Activated naive CD8-positive, alpha-beta T cell treated with anti-CD3 and anti-CD28 coated beads, Interleukin-2, amount 10 ng/mL, durations not matched to agents 7 days and 5 days (primary cell): ENCODE data around the gene TMEM38A. TPM values are rescaled to one million over a fixed set of nuclear protein-coding genes. Genes with fewer than 3 reads are reported as not detected.
"Not testable (repeated sequence)": the region's sequence is repeated elsewhere in the genome, so short reads cannot be mapped to it uniquely, and the experiment has no call there.

Experiments
- ATAC-seq: fragments of 150-1000 bp; cut with Tn5 transposase; one replicate; pipeline ENCODE4 v1.10.0; 2021; ENCODE audit warnings: low read depth, moderate library complexity
- POLR2A ChIA-PET: fragments of 350-600 bp; sonication (Branson Sonifier 250); formaldehyde crosslinking; loops from one replicate; lab custom pipeline; 2021; ENCODE audit warnings: antibody characterized with exemption; lab: Charles Lee
- DNase-seq: peaks from one replicate; pipeline ENCODE4 v3.0.0; 2021
- H3K27ac Mint-ChIP-seq: one replicate; pipeline ENCODE4 v1.8.0; 2022; ENCODE audit warnings: mild to moderate bottlenecking, mixed read lengths
- H3K27me3 Mint-ChIP-seq: one replicate; pipeline ENCODE4 v1.8.0; 2022; ENCODE audit warnings: mild to moderate bottlenecking, moderate library complexity, mixed read lengths
- H3K36me3 Mint-ChIP-seq: one replicate; pipeline ENCODE4 v1.8.0; 2021; ENCODE audit warnings: mild to moderate bottlenecking, mixed read lengths
- H3K4me1 Mint-ChIP-seq: one replicate; pipeline ENCODE4 v1.8.0; 2021; ENCODE audit warnings: mixed read lengths
- H3K4me3 Mint-ChIP-seq: one replicate; pipeline ENCODE4 v1.8.0; 2022; ENCODE audit warnings: mild to moderate bottlenecking, moderate library complexity, mixed read lengths
- H3K9me3 Mint-ChIP-seq: one replicate; pipeline ENCODE4 v1.8.0; 2021; ENCODE audit warnings: mixed read lengths
- total RNA-seq, 2 experiments: library from RNA; stranded (reverse); gene quantifications; one replicate each; pipeline ENCODE4 v1.2.3, GENCODE V29; 2021

TMEM38A gene
- total RNA-seq, 2 experiments from 2014 or later = 0.51 to 1.6 TPM

DNA sequence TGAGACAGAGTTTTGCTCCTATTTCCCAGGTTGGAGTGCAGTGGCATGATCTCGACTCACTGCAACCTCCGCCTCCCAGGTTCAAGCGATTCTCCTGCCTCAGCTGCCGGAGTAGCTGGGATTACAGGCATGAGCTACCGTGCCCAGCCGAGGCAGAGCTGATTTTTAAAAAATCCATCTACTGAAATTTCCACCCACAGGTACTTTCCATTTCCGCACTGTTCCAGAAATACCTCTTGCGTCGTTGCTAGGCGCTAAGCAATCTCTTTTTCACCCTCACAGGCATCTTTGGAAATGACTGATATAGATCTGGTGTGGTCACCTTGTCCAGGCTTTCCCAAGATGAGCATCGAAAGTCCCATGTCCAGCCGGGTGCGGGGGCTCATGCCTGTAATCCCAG lies 9.4 kb downstream of the TMEM38A start:
- no peaks in the 10 kb centered on the region for H3K9me3 Mint-ChIP-seq
- H3K27ac Mint-ChIP-seq = no peak overlapping the region
- H3K4me1 Mint-ChIP-seq = no peaks in the 10 kb centered on the region
- no peak overlapping the region for H3K4me3 Mint-ChIP-seq
- no peaks in the 10 kb centered on the region for H3K36me3 Mint-ChIP-seq
- DNase-seq = no peak
- no peaks in the 10 kb centered on the region for H3K27me3 Mint-ChIP-seq
- POLR2A ChIA-PET = no interaction called here
- no peak for ATAC-seq

DNA sequence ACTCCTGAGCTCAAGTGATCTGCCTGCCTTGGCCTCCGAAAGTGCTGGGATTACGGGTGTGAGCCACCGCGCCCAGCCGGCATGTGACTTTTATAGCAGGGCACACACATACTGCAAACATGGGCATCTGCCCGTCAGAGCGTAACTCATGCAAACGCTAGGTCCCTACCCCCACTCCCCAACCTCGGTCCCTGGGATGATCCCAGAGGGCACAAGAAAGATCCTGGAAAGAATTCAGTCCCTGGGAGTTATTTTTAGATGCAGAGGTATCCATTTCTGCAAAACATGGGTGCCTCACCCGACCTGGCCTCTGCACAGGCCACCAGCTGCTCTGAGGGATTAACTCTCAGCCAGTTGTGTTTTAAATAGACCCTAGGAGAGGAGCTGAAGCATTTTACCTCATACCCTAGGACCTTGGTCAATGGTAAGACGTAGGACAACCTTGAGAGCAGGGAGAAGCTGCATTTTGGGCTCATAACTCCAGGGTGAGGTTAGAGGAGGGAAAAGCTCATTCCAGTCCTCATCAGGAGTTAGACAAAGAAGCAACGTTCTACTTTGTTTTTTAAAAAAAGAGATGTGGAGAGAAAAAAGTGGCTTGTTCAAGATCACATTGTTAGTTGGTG lies 10.8 kb downstream of the TMEM38A start:
- no peaks in the 10 kb centered on the region for H3K4me1 Mint-ChIP-seq
- H3K36me3 Mint-ChIP-seq = no peaks in the 10 kb centered on the region
- no peaks in the 10 kb centered on the region for H3K27me3 Mint-ChIP-seq
- ATAC-seq (no peak), DNase-seq (no peak)
- H3K9me3 Mint-ChIP-seq = no peaks in the 10 kb centered on the region
- POLR2A ChIA-PET = interaction anchor here (0.7 kb wide), 1 partner anchor 134 kb away, joined by 3 read pairs; no protein-coding TSS in a partner anchor
- H3K27ac Mint-ChIP-seq = no peak overlapping the region
- H3K4me3 Mint-ChIP-seq = no peak overlapping the region

DNA sequence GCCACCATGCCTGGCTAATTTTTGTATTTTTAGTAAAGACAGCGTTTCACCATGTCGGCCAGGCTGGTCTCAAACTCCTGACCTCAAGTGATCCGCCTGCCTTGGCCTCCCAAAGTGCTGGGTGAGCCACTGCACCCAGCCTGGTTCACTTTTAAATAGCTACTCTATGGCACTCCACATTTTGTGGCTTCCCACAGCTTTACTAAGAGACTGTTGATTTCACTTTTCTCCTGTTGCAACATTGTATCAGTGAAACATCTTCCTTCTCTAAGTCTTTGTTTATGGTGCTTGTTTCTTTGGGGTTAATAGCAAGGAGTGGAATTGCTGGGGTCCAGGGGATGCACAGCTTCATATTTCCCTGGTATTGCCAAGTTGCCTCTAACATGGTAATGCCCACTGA lies 12.3 kb downstream of the TMEM38A start:
- no peaks in the 10 kb centered on the region for H3K36me3 Mint-ChIP-seq
- H3K27ac Mint-ChIP-seq = no peak overlapping the region
- DNase-seq (no peak), ATAC-seq (no peak)
- H3K4me3 Mint-ChIP-seq = no peak overlapping the region
- POLR2A ChIA-PET = no interaction called here
- no peaks in the 10 kb centered on the region for H3K9me3 Mint-ChIP-seq
- no peaks in the 10 kb centered on the region for H3K27me3 Mint-ChIP-seq
- H3K4me1 Mint-ChIP-seq = no peaks in the 10 kb centered on the region

DNA sequence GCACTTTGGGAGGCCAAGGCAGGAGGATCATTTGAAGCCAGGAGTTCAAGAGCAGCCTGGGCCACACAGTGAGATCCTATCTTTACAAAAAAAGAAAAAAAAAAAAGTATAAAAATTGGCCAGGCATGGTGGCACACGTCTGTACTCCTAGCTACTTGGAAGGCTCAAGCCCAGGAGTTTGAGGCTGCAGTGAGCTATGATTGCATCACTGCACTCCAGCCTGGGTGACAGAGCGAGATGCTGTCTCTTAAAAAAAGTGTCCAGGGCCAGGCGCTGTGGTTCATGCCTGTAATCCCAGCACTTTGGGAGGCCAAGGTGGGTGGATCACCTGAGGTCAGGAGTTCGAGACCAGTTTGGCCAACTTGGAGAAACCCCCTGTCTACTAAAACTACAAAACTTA lies 12.9 kb downstream of the TMEM38A start:
- ATAC-seq, H3K4me3 Mint-ChIP-seq, H3K9me3 Mint-ChIP-seq, POLR2A ChIA-PET, H3K27ac Mint-ChIP-seq, H3K4me1 Mint-ChIP-seq, DNase-seq, H3K36me3 Mint-ChIP-seq, H3K27me3 Mint-ChIP-seq: not testable (repeated sequence)

DNA sequence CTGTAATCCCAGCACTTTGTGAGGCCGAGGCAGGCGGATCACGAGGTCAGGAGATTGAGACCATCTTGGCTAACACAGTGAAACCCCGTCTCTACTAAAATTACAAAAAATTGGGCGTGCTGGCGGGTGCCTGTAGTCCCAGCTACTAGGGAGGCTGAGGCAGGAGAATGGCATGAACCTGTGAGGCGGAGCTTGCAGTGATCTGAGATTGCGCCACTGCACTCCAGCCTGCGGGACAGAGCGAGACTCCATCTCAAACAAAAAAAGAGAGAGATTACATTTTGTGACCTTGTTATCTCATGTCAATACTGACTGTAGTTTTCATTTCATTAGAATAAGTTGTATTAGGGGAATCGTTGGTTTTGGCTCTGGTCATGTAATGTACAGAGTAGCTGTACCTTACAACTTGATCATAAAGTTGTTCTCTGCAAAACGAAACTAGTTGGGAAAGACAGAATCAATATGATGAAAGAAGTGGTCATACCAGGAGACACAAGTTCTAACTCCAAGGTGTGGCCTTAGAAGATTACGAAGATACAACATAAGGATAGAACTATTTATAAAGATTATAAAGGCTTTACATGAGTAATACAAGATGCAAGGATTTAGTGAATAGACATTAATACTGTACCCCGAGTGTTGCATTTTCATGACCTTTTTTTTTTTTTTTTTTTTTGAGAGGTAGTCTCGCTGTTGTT lies 15.3 kb downstream of the TMEM38A start:
- peaks cover 1% of the 10 kb centered on the region for H3K9me3 Mint-ChIP-seq
- POLR2A ChIA-PET = no interaction called here
- no peaks in the 10 kb centered on the region for H3K27me3 Mint-ChIP-seq
- no peaks in the 10 kb centered on the region for H3K36me3 Mint-ChIP-seq
- no peak overlapping the region for H3K27ac Mint-ChIP-seq
- no peak for DNase-seq
- no peaks in the 10 kb centered on the region for H3K4me1 Mint-ChIP-seq
- H3K4me3 Mint-ChIP-seq = no peak overlapping the region
- no peak for ATAC-seq

DNA sequence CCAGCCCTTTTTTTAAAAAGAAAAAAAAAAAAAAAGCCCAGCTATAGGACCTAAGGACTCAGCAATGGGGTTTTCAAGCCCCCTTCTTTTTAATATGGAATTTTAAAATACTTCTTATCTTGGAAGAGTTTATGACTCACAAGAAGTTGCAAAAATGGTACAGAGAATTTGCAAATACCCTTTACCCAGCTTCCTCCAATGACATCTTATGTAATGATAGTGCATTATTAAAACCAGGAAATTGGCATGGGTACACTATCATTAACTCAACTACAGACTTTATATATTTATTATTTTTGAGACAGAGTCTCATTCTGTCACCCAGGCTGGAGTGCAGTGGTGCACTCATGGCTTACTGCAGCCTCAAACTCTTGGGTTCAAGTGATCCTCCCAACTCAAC lies 16.1 kb downstream of the TMEM38A start:
- POLR2A ChIA-PET = no interaction called here
- peaks cover 1% of the 10 kb centered on the region for H3K9me3 Mint-ChIP-seq
- no peaks in the 10 kb centered on the region for H3K4me1 Mint-ChIP-seq
- no peak overlapping the region for H3K4me3 Mint-ChIP-seq
- H3K27me3 Mint-ChIP-seq = no peaks in the 10 kb centered on the region
- H3K27ac Mint-ChIP-seq = no peak overlapping the region
- no peaks in the 10 kb centered on the region for H3K36me3 Mint-ChIP-seq
- no peak for DNase-seq
- ATAC-seq = no peak

DNA sequence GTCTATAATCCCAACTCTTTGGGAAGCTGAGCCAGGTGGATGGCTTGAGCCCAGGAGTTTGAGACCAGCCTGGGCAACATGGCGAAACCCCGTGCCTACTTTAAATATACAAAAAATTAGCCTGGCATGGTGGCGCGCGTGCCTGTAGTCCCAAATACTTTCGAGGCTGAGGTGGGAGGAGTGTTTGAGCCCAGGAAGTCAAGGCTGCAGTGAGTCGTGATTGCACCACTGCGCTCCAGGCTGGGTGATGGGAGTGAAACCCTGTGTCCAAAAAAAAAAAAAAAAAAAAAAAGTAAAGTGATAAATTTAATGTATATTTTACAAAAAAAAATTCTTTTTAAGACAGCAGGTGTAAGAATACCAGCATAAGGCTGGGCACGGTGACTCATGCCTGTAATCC lies 17.6 kb downstream of the TMEM38A start:
- no peaks in the 10 kb centered on the region for H3K4me1 Mint-ChIP-seq
- H3K27me3 Mint-ChIP-seq = no peaks in the 10 kb centered on the region

DNA sequence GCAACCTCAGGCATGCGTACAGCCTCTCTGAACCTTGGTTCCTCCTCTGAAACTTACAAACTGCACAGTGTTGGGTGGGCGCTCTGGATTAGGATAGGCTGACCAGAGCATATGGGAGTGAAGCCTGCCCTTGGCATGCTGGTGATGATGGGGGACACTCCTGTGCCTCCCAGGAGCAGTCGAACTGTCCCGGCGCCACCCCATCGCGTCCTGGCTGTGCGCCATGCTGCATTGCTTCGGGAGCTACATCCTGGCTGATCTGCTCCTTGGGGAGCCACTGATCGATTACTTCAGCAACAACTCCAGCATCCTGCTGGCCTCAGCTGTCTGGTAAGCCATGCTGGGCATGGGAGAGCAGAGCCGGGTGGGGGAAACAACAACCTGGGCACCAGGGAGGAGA lies 18.9 kb downstream of the TMEM38A start:
- Mint-ChIP-seq H3K4me1 (no peaks in the 10 kb centered on the region), H3K27me3 (no peaks in the 10 kb centered on the region), H3K27ac (no peak overlapping the region), H3K4me3 (no peak overlapping the region), H3K36me3 (no peaks in the 10 kb centered on the region), H3K9me3 (peaks cover 1% of the 10 kb centered on the region)
- POLR2A ChIA-PET = no interaction called here
- DNase-seq = no peak
- no peak for ATAC-seq

More for the DNA sequence above, 17.6 kb downstream of the TMEM38A start:
- POLR2A ChIA-PET = interaction anchor here (0.7 kb wide), 1 partner anchor 993 kb away, joined by 6 read pairs; no protein-coding TSS in a partner anchor
- Mint-ChIP-seq H3K36me3 (no peaks in the 10 kb centered on the region), H3K27ac (no peak overlapping the region), H3K4me3 (no peak overlapping the region), H3K9me3 (peaks cover 1% of the 10 kb centered on the region)
- ATAC-seq (no peak), DNase-seq (no peak)

DNA sequence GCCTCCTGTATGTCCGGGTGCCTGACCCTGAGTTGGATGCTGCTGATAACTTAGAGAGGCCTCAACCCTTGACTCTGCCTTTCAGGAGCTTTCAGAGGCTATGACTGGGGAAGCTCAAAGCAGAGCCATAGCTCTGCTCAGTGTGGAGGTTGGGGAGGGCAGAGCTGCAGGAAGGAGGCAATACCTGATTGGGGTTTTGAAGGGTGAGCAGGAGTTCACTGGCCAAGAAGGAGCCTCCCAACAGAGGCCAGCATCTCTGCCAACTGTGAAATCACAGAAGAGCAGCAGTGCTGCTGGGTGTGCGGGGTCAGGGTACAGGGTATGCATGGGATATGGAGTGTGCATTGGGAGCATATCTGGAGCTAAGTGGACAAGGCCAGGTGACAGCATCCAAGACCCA lies 21.6 kb downstream of the TMEM38A start:
- Mint-ChIP-seq H3K4me1 (no peaks in the 10 kb centered on the region), H3K9me3 (peaks cover 1% of the 10 kb centered on the region), H3K36me3 (no peaks in the 10 kb centered on the region), H3K27ac (no peak overlapping the region), H3K27me3 (no peaks in the 10 kb centered on the region), H3K4me3 (no peak overlapping the region)
- DNase-seq (no peak), ATAC-seq (no peak)
- POLR2A ChIA-PET = no interaction called here

DNA sequence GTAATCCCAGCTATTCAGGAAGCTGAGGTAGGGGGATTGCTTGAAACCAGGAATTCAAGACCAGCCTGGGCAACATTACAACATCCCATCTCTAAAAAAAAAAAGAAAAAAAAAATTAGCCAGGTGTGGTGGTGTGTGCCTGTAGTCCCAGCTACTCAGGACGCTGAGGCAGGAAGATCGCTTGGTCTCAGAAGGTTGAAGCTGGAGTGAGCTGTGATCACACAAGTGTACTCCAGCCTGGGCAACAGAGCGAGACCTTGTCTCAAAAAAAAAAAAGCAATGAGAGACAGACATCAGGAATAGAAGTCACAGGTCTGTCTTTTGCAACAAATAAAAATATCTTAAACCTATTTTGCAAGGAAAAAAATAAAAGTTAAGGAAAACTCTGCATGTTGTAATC lies 23.3 kb downstream of the TMEM38A start:
- no peaks in the 10 kb centered on the region for H3K27me3 Mint-ChIP-seq
- no peaks in the 10 kb centered on the region for H3K4me1 Mint-ChIP-seq
- peaks cover 1% of the 10 kb centered on the region for H3K9me3 Mint-ChIP-seq
- no peaks in the 10 kb centered on the region for H3K36me3 Mint-ChIP-seq
- POLR2A ChIA-PET = no interaction called here
- ATAC-seq = no peak
- no peak overlapping the region for H3K27ac Mint-ChIP-seq
- no peak for DNase-seq
- no peak overlapping the region for H3K4me3 Mint-ChIP-seq

DNA sequence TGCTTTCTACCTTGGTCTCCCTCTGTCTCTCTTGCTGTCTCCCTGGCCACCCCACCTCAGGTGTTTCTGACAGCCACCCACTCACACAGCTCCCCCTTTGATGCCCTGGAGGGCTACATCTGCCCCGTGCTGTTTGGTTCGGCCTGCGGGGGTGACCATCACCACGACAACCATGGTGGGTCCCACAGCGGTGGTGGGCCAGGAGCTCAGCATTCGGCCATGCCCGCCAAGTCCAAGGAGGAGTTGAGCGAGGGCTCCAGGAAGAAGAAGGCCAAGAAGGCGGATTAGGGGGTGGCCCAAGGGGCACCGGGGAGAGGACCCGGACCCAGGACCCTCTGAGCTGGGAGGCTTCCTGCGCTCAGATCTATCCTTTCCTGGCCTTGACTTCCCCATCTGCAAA lies 27.1 kb downstream of the TMEM38A start:
- H3K4me1 Mint-ChIP-seq = no peaks in the 10 kb centered on the region
- no peak overlapping the region for H3K27ac Mint-ChIP-seq
- no peak overlapping the region for H3K4me3 Mint-ChIP-seq
- ATAC-seq = no peak
- H3K36me3 Mint-ChIP-seq = no peaks in the 10 kb centered on the region
- H3K9me3 Mint-ChIP-seq = peaks cover 2% of the 10 kb centered on the region
- POLR2A ChIA-PET = no interaction called here
- no peaks in the 10 kb centered on the region for H3K27me3 Mint-ChIP-seq
- DNase-seq = no peak

DNA sequence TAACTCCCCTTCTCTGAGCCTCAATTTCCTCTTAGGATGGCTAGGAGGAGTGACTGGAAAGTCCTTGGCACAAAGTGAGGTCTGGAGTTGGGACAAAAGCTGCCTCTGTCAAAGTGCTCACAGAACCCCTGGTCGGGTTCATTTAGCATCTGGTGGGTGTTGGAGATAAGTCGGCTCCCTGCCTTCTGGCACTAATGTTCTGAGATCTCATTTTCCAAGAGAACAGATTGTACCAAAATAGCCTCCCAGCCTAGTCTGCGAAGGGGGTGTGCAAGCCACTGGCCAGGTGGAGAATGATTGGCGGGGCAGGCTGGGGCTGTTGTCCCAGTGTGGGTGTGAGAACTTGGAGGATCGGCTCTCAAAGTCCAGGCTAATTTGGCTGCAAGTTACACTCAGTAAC lies 38.0 kb downstream of the TMEM38A start:
- Mint-ChIP-seq H3K4me1 (no peaks in the 10 kb centered on the region), H3K9me3 (no peaks in the 10 kb centered on the region), H3K4me3 (no peak overlapping the region), H3K36me3 (no peaks in the 10 kb centered on the region), H3K27me3 (no peaks in the 10 kb centered on the region), H3K27ac (no peak overlapping the region)
- ATAC-seq = no peak
- DNase-seq = no peak
- POLR2A ChIA-PET = no interaction called here

DNA sequence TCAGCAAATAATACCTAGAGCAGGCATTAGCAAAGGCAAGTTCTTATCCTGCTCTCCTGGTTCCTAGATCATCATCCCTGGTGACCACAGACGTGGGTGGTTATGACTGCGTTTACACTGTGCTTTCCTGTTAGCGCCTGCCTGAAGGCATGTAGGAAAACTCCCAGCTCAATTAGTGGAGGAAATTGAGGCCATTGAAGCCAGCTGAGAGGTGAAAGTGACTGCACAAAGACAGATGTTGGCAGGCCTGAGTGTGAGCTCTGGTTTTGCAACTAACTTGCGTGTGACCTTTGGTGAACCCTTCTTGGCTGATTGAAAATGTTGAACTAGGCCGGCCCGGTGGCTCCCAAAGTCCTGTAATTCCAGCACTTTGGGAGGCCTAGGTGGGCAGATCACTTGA lies 41.2 kb downstream of the TMEM38A start:
- no peaks in the 10 kb centered on the region for H3K36me3 Mint-ChIP-seq
- DNase-seq (no peak), ATAC-seq (no peak)
- H3K4me1 Mint-ChIP-seq = no peaks in the 10 kb centered on the region
- no peaks in the 10 kb centered on the region for H3K27me3 Mint-ChIP-seq
- no peak overlapping the region for H3K27ac Mint-ChIP-seq
- POLR2A ChIA-PET = no interaction called here
- no peak overlapping the region for H3K4me3 Mint-ChIP-seq
- no peaks in the 10 kb centered on the region for H3K9me3 Mint-ChIP-seq

DNA sequence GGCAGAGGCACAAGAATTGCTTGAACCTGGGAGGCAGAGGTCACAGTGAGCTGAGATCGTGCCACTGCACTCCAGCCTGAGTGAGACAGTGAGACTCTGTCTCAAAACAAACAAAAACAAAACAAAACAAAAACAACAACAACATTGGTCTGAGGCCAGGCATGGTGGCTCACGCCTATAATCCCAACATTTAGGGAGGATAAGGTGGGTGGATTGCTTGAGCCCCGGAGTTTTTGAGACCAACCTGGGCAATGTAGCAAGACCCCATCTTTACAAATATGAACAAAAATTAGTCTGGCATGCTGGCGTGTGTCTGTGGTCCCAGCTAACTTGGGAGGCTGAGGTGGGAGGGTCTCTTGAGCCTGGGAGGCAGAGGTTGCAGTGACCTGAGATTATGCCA lies 42.7 kb downstream of the TMEM38A start:
- Mint-ChIP-seq H3K4me3 (no peak overlapping the region), H3K36me3 (no peaks in the 10 kb centered on the region), H3K27me3 (no peaks in the 10 kb centered on the region), H3K27ac (no peak overlapping the region), H3K4me1 (no peaks in the 10 kb centered on the region), H3K9me3 (no peaks in the 10 kb centered on the region)
- POLR2A ChIA-PET = interaction anchor here (0.9 kb wide), 1 partner anchor 16 kb away, joined by 3 read pairs; the partner anchor contains the start of gene NWD1
- ATAC-seq (no peak), DNase-seq (no peak)
